ENCODE measurements around the gene IER3.

Gene IER3

GRCh38 chr6:30716879-30717128 lies 27.5 kb downstream of the IER3 start (continued):
- no peak for TF ChIP-seq ZNF280C (tag by site-specific recombination; IDR thresholded peaks at IDR 0.05)
- no peak; the same call in 1 of the 2 replicates for TF ChIP-seq ZNF777 (tag by site-specific recombination; IDR thresholded peaks at IDR 0.05; ENCODE audit: borderline replicate concordance)
- TF ChIP-seq ZNF19 (tag by site-specific recombination; IDR thresholded peaks at IDR 0.05; ENCODE audit: low read depth) = no peak
- TF ChIP-seq ZNF2 (tag by site-specific recombination; IDR thresholded peaks at IDR 0.05) = 0 out of 2 replicates have a peak, but pooled peaks have one; percentile 21
- TF ChIP-seq ZSCAN4 (tag by site-specific recombination; IDR thresholded peaks at IDR 0.05) = no peak
- TF ChIP-seq ZNF518A (tag by site-specific recombination; conservative IDR thresholded peaks at IDR 0.05; ENCODE audit: low read depth) = peak; percentile 9; the same call in 1 of the 2 replicates
- no peak for TF ChIP-seq ZNF558 (tag by site-specific recombination; IDR thresholded peaks at IDR 0.05)
- TF ChIP-seq ZNF169 (tag by site-specific recombination; IDR thresholded peaks at IDR 0.05) = no peak
- no peak for TF ChIP-seq REST (tag by site-specific recombination; IDR thresholded peaks at IDR 0.05)
- peak; percentile 75; the same call in 1 of the 2 replicates for TF ChIP-seq ZNF335 (tag by site-specific recombination; conservative IDR thresholded peaks at IDR 0.05)
- TF ChIP-seq ZNF394 (tag by site-specific recombination; IDR thresholded peaks at IDR 0.05; ENCODE audit: borderline replicate concordance) = no peak
- TF ChIP-seq GLI2 (tag by site-specific recombination; IDR thresholded peaks at IDR 0.05; ENCODE audit: borderline replicate concordance, low read depth) = no peak
- no peak for TF ChIP-seq ZNF596 (tag by site-specific recombination; IDR thresholded peaks at IDR 0.05)
- TF ChIP-seq GLI4 (tag by site-specific recombination; IDR thresholded peaks at IDR 0.05) = no peak
- no peak for TF ChIP-seq PRDM10 (tag by site-specific recombination; IDR thresholded peaks at IDR 0.05)
- no peak for TF ChIP-seq ZNF544 (tag by site-specific recombination; IDR thresholded peaks at IDR 0.05)
- TF ChIP-seq ZNF768 (tag by site-specific recombination; IDR thresholded peaks at IDR 0.05) = no peak
- TF ChIP-seq EGR2 (tag by site-specific recombination; IDR thresholded peaks at IDR 0.05; ENCODE audit: low read depth) = no peak
- TF ChIP-seq REPIN1 (tag by site-specific recombination; IDR thresholded peaks at IDR 0.05; ENCODE audit: low read depth) = 0 out of 2 replicates have a peak, but pooled peaks have one; percentile 30
- TF ChIP-seq ZNF707 (tag by site-specific recombination; IDR thresholded peaks at IDR 0.05) = no peak
- no peak for TF ChIP-seq KLF9 (tag by site-specific recombination; IDR thresholded peaks at IDR 0.05; ENCODE audit: low read depth)
- no peak for TF ChIP-seq ZNF510 (tag by site-specific recombination; IDR thresholded peaks at IDR 0.05; ENCODE audit: insufficient replicate concordance)
- no peak for TF ChIP-seq ZNF621 (tag by site-specific recombination; IDR thresholded peaks at IDR 0.05)
- TF ChIP-seq ZNF184 (tag by site-specific recombination; IDR thresholded peaks at IDR 0.05) = no peak
- TF ChIP-seq ZNF211 (tag by site-specific recombination; IDR thresholded peaks at IDR 0.05; ENCODE audit: low read depth) = no peak
- TF ChIP-seq ZNF132 (tag by site-specific recombination; IDR thresholded peaks at IDR 0.05; ENCODE audit: borderline replicate concordance) = no peak
